ENCODE measurements around the gene WASHC2C. TPM values are rescaled to one million over a fixed set of nuclear protein-coding genes. Genes with fewer than 3 reads are reported as not detected.

WASHC2C gene
- total and polyA plus RNA-seq, 2 of the 8 experiments (the other 6 are each of a cell fraction or from before 2014, with no cell fraction given): 8.0 to 28.1 TPM

DNA sequence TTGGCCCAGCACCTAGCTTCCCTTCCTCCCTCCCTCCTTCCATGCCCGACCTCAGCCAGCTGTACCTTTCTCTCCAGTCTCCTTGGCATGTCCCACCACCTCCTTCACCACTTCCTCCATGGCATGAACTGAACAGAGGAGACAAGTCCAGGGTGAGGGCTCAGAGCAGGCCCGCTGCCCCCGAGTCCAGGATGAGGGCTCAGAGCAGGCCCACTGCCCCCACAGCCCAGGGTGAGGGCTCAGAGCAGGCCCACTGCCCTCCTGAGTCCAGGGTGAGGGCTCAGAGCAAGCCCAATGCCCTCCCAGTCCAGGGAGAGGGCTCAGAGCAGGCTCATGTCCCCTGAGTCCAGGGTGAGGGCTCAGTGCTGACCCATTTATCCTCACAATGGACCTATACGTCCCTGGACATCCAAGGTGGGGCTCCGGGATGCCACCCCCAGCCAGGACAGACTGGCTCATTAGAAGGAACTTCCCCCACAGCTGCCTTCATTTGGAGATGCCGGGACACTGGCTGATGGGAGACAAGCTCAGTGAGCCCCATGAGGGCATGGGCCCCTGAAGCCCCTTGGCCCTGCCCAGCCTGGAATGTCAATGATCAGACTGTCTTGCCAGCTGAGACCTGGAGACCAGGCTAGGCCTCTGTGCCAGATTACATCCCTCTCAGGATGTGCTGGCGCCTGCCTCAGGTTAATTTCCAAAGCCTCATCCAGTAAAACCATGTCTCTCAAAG lies 90.2 kb downstream of the WASHC2C start:
- no peak overlapping the region for H2BK5ac ChIP-seq (ENCODE audit: low read depth, low read length)
- H2AFZ ChIP-seq (ENCODE audit: low read length): no peak overlapping the region
- no peaks in the 10 kb centered on the region for H3K79me2 ChIP-seq (ENCODE audit: control insufficient read depth in 1 of 2, insufficient read depth in 2 of 2, low read length in 2 of 2)
- no peak overlapping the region for H3K14ac ChIP-seq (ENCODE audit: insufficient read length)
- WGBS, 2 experiments (ENCODE audit: extremely low coverage in 1 of 2, insufficient coverage in 1 of 2, insufficient read length in 1 of 2, insufficient replicate concordance in 2 of 2, low coverage in 1 of 2, low lambda C conversion rate in 2 of 2, missing lambda C conversion rate in 1 of 2): 79% methylated on average over 7 of the region's 7 CpGs; no CpG with 5 or more reads in 1 of the 2 experiments
- H4K8ac ChIP-seq (ENCODE audit: extremely low read depth, insufficient read depth, low read length): no peak overlapping the region
- no peak overlapping the region for H3K56ac ChIP-seq (replicated peaks; ENCODE audit: insufficient read length, low read depth, low read length)
- H3K18ac ChIP-seq (ENCODE audit: extremely low read depth, low read length): no peak overlapping the region
- POLR2A ChIA-PET (ENCODE audit: partially characterized antibody): no interaction called here
- H3K4me2 ChIP-seq (ENCODE audit: insufficient read depth in 1 of 2, low read depth in 2 of 2, low read length in 2 of 2): no peak overlapping the region
- no peak overlapping the region for H2AK5ac ChIP-seq (ENCODE audit: low read depth, low read length)
- CTCF ChIA-PET (ENCODE audit: partially characterized antibody): no interaction called here
- no peak for FAIRE-seq
- no peak overlapping the region for H2BK12ac ChIP-seq (ENCODE audit: low read depth, low read length)
- no peak overlapping the region for H4K5ac ChIP-seq (ENCODE audit: insufficient read length, low read depth, low read length)
- H4K20me1 ChIP-seq (replicated peaks in 1 of 2; ENCODE audit: control insufficient read depth in 1 of 2, insufficient read depth in 2 of 2, low read length in 2 of 2): no peaks in the 10 kb centered on the region
- H3K27ac ChIP-seq (ENCODE audit: low read depth, low read length): no peak overlapping the region
- no peaks in the 10 kb centered on the region for H3K36me3 ChIP-seq (ENCODE audit: control insufficient read depth in 2 of 4, insufficient read depth in 4 of 4, low read length in 3 of 4)
- H3K4me3 ChIP-seq (ENCODE audit: extremely low read depth in 1 of 4, insufficient read depth in 2 of 4, low read depth in 3 of 4, low read length in 4 of 4): no peak overlapping the region
- no peaks in the 10 kb centered on the region for H3K79me1 ChIP-seq (ENCODE audit: low read depth, low read length)
- no peaks in the 10 kb centered on the region for H3K4me1 ChIP-seq (replicated peaks in 1 of 4; ENCODE audit: control insufficient read depth in 3 of 4, insufficient read depth in 4 of 4, low read length in 3 of 4)
- no peaks in the 10 kb centered on the region for H3K23me2 ChIP-seq (ENCODE audit: low read depth, low read length)
- H2BK120ac ChIP-seq (replicated peaks; ENCODE audit: low read depth, low read length): no peak overlapping the region
- H2BK15ac ChIP-seq (ENCODE audit: low read length): no peak overlapping the region
- DNase-seq (ENCODE audit: low read depth in 1 of 2, low spot score in 2 of 2): no peak
- H3K27me3 ChIP-seq (replicated peaks in 1 of 4; ENCODE audit: control insufficient read depth in 3 of 4, extremely low read depth in 1 of 4, insufficient read depth in 3 of 4, low read length in 3 of 4): no peaks in the 10 kb centered on the region
- no peak overlapping the region for H3K4ac ChIP-seq (replicated peaks; ENCODE audit: insufficient read length, low read depth, low read length)
- H4K91ac ChIP-seq (replicated peaks; ENCODE audit: insufficient read length, low read length): no peak overlapping the region
- H3K23ac ChIP-seq (ENCODE audit: insufficient read length): no peak overlapping the region
- no peak overlapping the region for H3K9ac ChIP-seq (replicated peaks in 1 of 4; ENCODE audit: extremely low read depth in 1 of 4, low read depth in 3 of 4, low read length in 3 of 4)
- H3K9me3 ChIP-seq (ENCODE audit: insufficient read depth in 2 of 2, low read depth in 1 of 2, low read length in 1 of 2): peaks cover 9 to 12% of the 10 kb centered on the region in 2 experiments; a peak in 3 of 4 replicates
- H2BK20ac ChIP-seq (ENCODE audit: low read length): no peak overlapping the region
- TF ChIP-seq CREB1 (IDR thresholded peaks at IDR 0.05): no peak
- TF ChIP-seq RBBP5 (IDR thresholded peaks at IDR 0.05; ENCODE audit: borderline replicate concordance, low read depth, low read length): no peak
- TF ChIP-seq POU5F1 (IDR thresholded peaks at IDR 0.05; ENCODE audit: low read depth, low read length): no peak
- TF ChIP-seq, protein P1, sequence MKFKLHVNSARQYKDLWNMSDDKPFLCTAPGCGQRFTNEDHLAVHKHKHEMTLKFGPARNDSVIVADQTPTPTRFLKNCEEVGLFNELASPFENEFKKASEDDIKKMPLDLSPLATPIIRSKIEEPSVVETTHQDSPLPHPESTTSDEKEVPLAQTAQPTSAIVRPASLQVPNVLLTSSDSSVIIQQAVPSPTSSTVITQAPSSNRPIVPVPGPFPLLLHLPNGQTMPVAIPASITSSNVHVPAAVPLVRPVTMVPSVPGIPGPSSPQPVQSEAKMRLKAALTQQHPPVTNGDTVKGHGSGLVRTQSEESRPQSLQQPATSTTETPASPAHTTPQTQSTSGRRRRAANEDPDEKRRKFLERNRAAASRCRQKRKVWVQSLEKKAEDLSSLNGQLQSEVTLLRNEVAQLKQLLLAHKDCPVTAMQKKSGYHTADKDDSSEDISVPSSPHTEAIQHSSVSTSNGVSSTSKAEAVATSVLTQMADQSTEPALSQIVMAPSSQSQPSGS (IDR thresholded peaks at IDR 0.05; ENCODE audit: low read length): no peak
- no peak for TF ChIP-seq NRF1 (IDR thresholded peaks at IDR 0.05; ENCODE audit: low read depth, low read length)
- TF ChIP-seq TEAD4 (IDR thresholded peaks at IDR 0.05; ENCODE audit: low read depth, low read length): no peak
- TF ChIP-seq PHF8 (conservative IDR thresholded peaks at IDR 0.05; ENCODE audit: low read depth, low read length): no peak
